Keratinocyte (primary cell): Measurements from ENCODE around the gene MPPED1. TPM values are rescaled to one million over a fixed set of nuclear protein-coding genes. Genes with fewer than 3 reads are reported as not detected.

Experiments used
- DNase-seq: peaks from one replicate; pipeline ENCODE4 v3.0.0-alpha.2; 2011; ENCODE audit warnings: low read depth, missing footprints, low spot score
- FAIRE-seq: peaks from 2 replicates; lab custom pipeline; 2011; peaks lifted over from hg19 to GRCh38; lab: Jason Lieb, UNC
- H2AFZ ChIP-seq: 2 replicates; pipeline ENCODE4 v1.6.0; 2012; ENCODE audit warnings: low read length, control low read depth, inconsistent platforms; ENCODE audit not compliant: control insufficient read depth
- H3K27ac ChIP-seq: 2 replicates; pipeline ENCODE4 v1.5.1; 2011; ENCODE audit warnings: low read length; ENCODE audit not compliant: control insufficient read depth, insufficient read depth
- H3K27me3 ChIP-seq: 3 replicates; pipeline ENCODE4 v1.6.0; 2011; ENCODE audit warnings: low read length; ENCODE audit not compliant: control insufficient read depth, insufficient read depth; ENCODE audit errors: extremely low read depth
- H3K36me3 ChIP-seq, 2 experiments: 2 replicates in 1 of 2; 3 replicates in 1 of 2; pipeline ENCODE4 v1.5.1; 2011; ENCODE audit warnings: low read length in 2 of 2, mild to moderate bottlenecking in 1 of 2; ENCODE audit not compliant: control insufficient read depth in 2 of 2, insufficient read depth in 2 of 2; ENCODE audit errors: extremely low read depth in 1 of 2
- H3K4me1 ChIP-seq: 3 replicates; pipeline ENCODE4 v1.5.1; 2011; ENCODE audit warnings: low read length; ENCODE audit not compliant: control insufficient read depth, insufficient read depth; ENCODE audit errors: extremely low read depth
- H3K4me2 ChIP-seq: 3 replicates; pipeline ENCODE4 v1.6.0; 2011; ENCODE audit warnings: low read depth, low read length; ENCODE audit not compliant: control insufficient read depth, insufficient read depth; ENCODE audit errors: extremely low read depth
- H3K4me3 ChIP-seq, 3 experiments: fragments of 200-600 bp in 1 of 3; sonication (generic) in 1 of 3; 2 replicates in 2 of 3; 3 replicates in 1 of 3; pipeline ENCODE4 v1.5.1; 2011 to 2016; ENCODE audit warnings: low read length in 3 of 3, mild to moderate bottlenecking in 3 of 3, control low read depth in 2 of 3, inconsistent platforms in 1 of 3, low read depth in 1 of 3, mixed read lengths in 1 of 3, mixed run types in 1 of 3, moderate library complexity in 1 of 3; ENCODE audit not compliant: control insufficient read depth in 2 of 3, insufficient read depth in 2 of 3; ENCODE audit errors: extremely low read depth in 1 of 3
- H3K79me2 ChIP-seq: 2 replicates; pipeline ENCODE4 v1.6.0; 2012; ENCODE audit warnings: low read length; ENCODE audit not compliant: control insufficient read depth, insufficient read depth
- H3K9ac ChIP-seq: 3 replicates; pipeline ENCODE4 v1.6.0; 2011; ENCODE audit warnings: low read length; ENCODE audit not compliant: control insufficient read depth, insufficient read depth; ENCODE audit errors: extremely low read depth
- H3K9me1 ChIP-seq: 3 replicates; pipeline ENCODE4 v1.6.0; 2011; ENCODE audit warnings: low read length; ENCODE audit not compliant: control insufficient read depth, insufficient read depth; ENCODE audit errors: extremely low read depth
- H3K9me3 ChIP-seq: 2 replicates; pipeline ENCODE4 v1.5.1; 2012; ENCODE audit warnings: low read depth, low read length; ENCODE audit not compliant: control insufficient read depth
- H4K20me1 ChIP-seq: 3 replicates; pipeline ENCODE4 v1.6.0; 2011; ENCODE audit warnings: low read length; ENCODE audit not compliant: control insufficient read depth, insufficient read depth; ENCODE audit errors: extremely low read depth
- CTCF ChIP-seq, 3 experiments: IDR thresholded peaks in 1 of 3; conservative IDR thresholded peaks in 1 of 3; optimal IDR thresholded peaks in 1 of 3; 2 replicates in 2 of 3; 3 replicates in 1 of 3; pipeline versions ENCODE3 to v1.5.1; 2011; ENCODE audit warnings: low read length in 3 of 3, mild to moderate bottlenecking in 3 of 3, moderate library complexity in 2 of 3, control low read depth in 1 of 3, inconsistent platforms in 1 of 3; ENCODE audit not compliant: insufficient read depth in 2 of 3; ENCODE audit errors: extremely low read depth in 1 of 3
- EZH2 ChIP-seq: IDR thresholded peaks from one replicate; pipeline ENCODE4 v1.6.1; 2012; ENCODE audit warnings: inconsistent platforms, mild to moderate bottlenecking, low read length, moderate library complexity
- dilution Hi-C: fragments of 300-500 bp; cut with MboI; formaldehyde crosslinking; loops from one replicate; pipeline ENCODE4 v1.7.0; 2020; ENCODE audit warnings: low sequenced_read_pairs; ENCODE audit not compliant: extremely low pct_ligation_motif_present
- polyA plus RNA-seq, 5 experiments: library from polyadenylated mRNA; depleted of rRNA in 3 of 5; stranded (reverse) in 3 of 5; stranded (forward) in 1 of 5; unstranded in 1 of 5; fragments of >200 nt; gene quantifications; 1 replicate in 1 of 5; 2 replicates in 3 of 5; 3 replicates in 1 of 5; pipeline versions ENCODE4 v1.2.1 to v1.2.3, GENCODE V29; 2011 to 2012; ENCODE audit warnings: missing spikeins in 2 of 5, low read depth in 1 of 5, low replicate concordance in 1 of 5

Gene MPPED1
- polyA plus RNA-seq, 1 donor (not counting 4 experiments of a cell fraction or from before 2014, with no cell fraction given) = not detected

- peaks cover 14% of the 10 kb centered on the region for H3K27me3 ChIP-seq
- H3K4me3 ChIP-seq = no peak overlapping the region
- FAIRE-seq (no peak), DNase-seq (no peak)
- H3K36me3 ChIP-seq = no peaks in the 10 kb centered on the region
- H3K4me2 ChIP-seq = no peak overlapping the region
- no peak overlapping the region for H3K9ac ChIP-seq
- H3K9me3 ChIP-seq = no peaks in the 10 kb centered on the region
- H3K9me1 ChIP-seq = no peaks in the 10 kb centered on the region
- no peaks in the 10 kb centered on the region for H4K20me1 ChIP-seq
- dilution Hi-C loops = no loop called here
- H3K27ac ChIP-seq = no peak overlapping the region
- TF ChIP-seq CTCF (optimal IDR thresholded peaks at IDR 0.05 in 1 of 3, IDR thresholded peaks at IDR 0.05 in 1 of 3, conservative IDR thresholded peaks at IDR 0.05 in 1 of 3; ENCODE audit: extremely low read depth in 1 of 3, insufficient read depth in 2 of 3, low read length in 3 of 3) (no peak), EZH2 (no peak)
- no peaks in the 10 kb centered on the region for H3K79me2 ChIP-seq
- no peaks in the 10 kb centered on the region for H3K4me1 ChIP-seq
- H2AFZ ChIP-seq = no peak overlapping the region
Measured at GRCh38 chr22:43439368-43440103, 27.7 kb downstream of the MPPED1 start.

GRCh38 chr22:43440104-43440387 is 28.2 kb downstream of the MPPED1 start:
- no peaks in the 10 kb centered on the region for H4K20me1 ChIP-seq
- no peak overlapping the region for H3K27ac ChIP-seq
- H3K4me2 ChIP-seq = no peak overlapping the region
- TF ChIP-seq CTCF (optimal IDR thresholded peaks at IDR 0.05 in 1 of 3, IDR thresholded peaks at IDR 0.05 in 1 of 3, conservative IDR thresholded peaks at IDR 0.05 in 1 of 3; ENCODE audit: extremely low read depth in 1 of 3, insufficient read depth in 2 of 3, low read length in 3 of 3) = no peak
- no peak for TF ChIP-seq EZH2
- no peaks in the 10 kb centered on the region for H3K9me1 ChIP-seq
- H3K4me3 ChIP-seq = no peak overlapping the region
- H3K9me3 ChIP-seq = no peaks in the 10 kb centered on the region
- H3K27me3 ChIP-seq = peaks cover 10% of the 10 kb centered on the region
- no peak overlapping the region for H2AFZ ChIP-seq
- DNase-seq (no peak), FAIRE-seq (no peak)
- no peaks in the 10 kb centered on the region for H3K4me1 ChIP-seq
- H3K36me3 ChIP-seq = no peaks in the 10 kb centered on the region
- dilution Hi-C loops = no loop called here
- H3K9ac ChIP-seq = no peak overlapping the region
- H3K79me2 ChIP-seq = no peaks in the 10 kb centered on the region
